Prostate gland (tissue), 2 donors: ENCODE measurements around the gene DCAF11. TPM values are rescaled to one million over a fixed set of nuclear protein-coding genes. Genes with fewer than 3 reads are reported as not detected.

Experiments
- DNase-seq: peaks from one replicate; pipeline ENCODE4 v3.0.0-alpha.2; 2019; ENCODE audit warnings: low spot score
- H3K27ac ChIP-seq, 2 donors: fragments of 200-600 bp; sonication (generic); 2 replicates each; pipeline ENCODE4 v1.5.1; 2017 to 2019
- H3K27me3 ChIP-seq: fragments of 200-600 bp; sonication (generic); replicated peaks from 2 replicates; pipeline ENCODE4 v1.5.1; 2019; ENCODE audit not compliant: insufficient read depth
- H3K36me3 ChIP-seq, 2 donors: fragments of 200-600 bp; sonication (generic); 1 replicate in 1 of 2; 2 replicates in 1 of 2; pipeline versions ENCODE4 v1.5.1 to v1.8.1; 2017 to 2019
- H3K4me1 ChIP-seq: fragments of 200-600 bp; sonication (generic); replicated peaks from 2 replicates; pipeline ENCODE4 v1.5.1; 2019
- H3K4me3 ChIP-seq, 2 donors: fragments of 200-600 bp; sonication (generic); 2 replicates each; pipeline ENCODE4 v1.5.1; 2017 to 2019
- H3K9me3 ChIP-seq: fragments of 200-600 bp; sonication (generic); 2 replicates; pipeline ENCODE4 v1.5.1; 2017
- CTCF ChIP-seq, 4 experiments: fragments of 200-600 bp in 2 of 4; fragments of 450-650 bp in 2 of 4; sonication (generic) in 2 of 4; IDR thresholded peaks; 1 replicate in 3 of 4; 2 replicates in 1 of 4; pipeline ENCODE4 v1.5.1; 2016 to 2019; ENCODE audit warnings: antibody characterized with exemption in 4 of 4, mild to moderate bottlenecking in 2 of 4, moderate library complexity in 2 of 4
- POLR2A ChIP-seq: fragments of 450-650 bp; IDR thresholded peaks from one replicate; pipeline ENCODE4 v1.6.1; 2016; ENCODE audit warnings: antibody characterized with exemption, mild to moderate bottlenecking
- POLR2AphosphoS5 ChIP-seq: sonication (generic); formaldehyde crosslinking; IDR thresholded peaks from one replicate; pipeline ENCODE4 v1.6.1; 2017; ENCODE audit warnings: antibody characterized with exemption
- WGBS: methylation state at CpG from one replicate; pipeline ENCODE4 v1.1.5; 2018; 5-methylcytosine and 5-hydroxymethylcytosine counted together
- intact Hi-C: fragments of 100-400 bp; cut with DNase I; formaldehyde crosslinking; loops from one replicate; pipeline ENCODE4 v1.14.2; 2022
- total RNA-seq, 2 donors: library from RNA; depleted of rRNA; stranded (reverse); fragments of >200 nt; gene quantifications; one replicate each; pipeline ENCODE4 v1.1.0, GENCODE V29; 2016

DCAF11 gene
- total RNA-seq, 2 donors from 2014 or later, result 111 to 115 TPM

- intact Hi-C loops, result no loop called here
Observed at GRCh38 chr14:24071836-24072430, 42.6 kb upstream of the DCAF11 start.

GRCh38 chr14:24072436-24072835 lies 42.1 kb upstream of the DCAF11 start:
- H3K9me3 ChIP-seq, result no peaks in the 10 kb centered on the region

More at GRCh38 chr14:24071836-24072430, 42.6 kb upstream of the DCAF11 start:
- Histone ChIP-seq H3K36me3 (no peaks in the 10 kb centered on the region), H3K27ac (no peak overlapping the region), H3K9me3 (no peaks in the 10 kb centered on the region), H3K27me3 (no peaks in the 10 kb centered on the region), H3K4me1 (no peaks in the 10 kb centered on the region), H3K4me3 (no peak overlapping the region)
- TF ChIP-seq POLR2AphosphoS5 (no peak), CTCF (IDR thresholded peaks at IDR 0.05) (no peak), POLR2A (no peak)
- no peak for DNase-seq
- WGBS, result 43% methylated on average over 12 of the region's 12 CpGs

GRCh38 chr14:24072881-24073877 lies 41.4 kb upstream of the DCAF11 start:
- DNase-seq, result no peak
- Histone ChIP-seq H3K36me3 (no peaks in the 10 kb centered on the region), H3K27ac (no peak overlapping the region), H3K4me1 (no peaks in the 10 kb centered on the region), H3K27me3 (no peaks in the 10 kb centered on the region), H3K9me3 (no peaks in the 10 kb centered on the region), H3K4me3 (no peak overlapping the region)
- TF ChIP-seq POLR2A (no peak), POLR2AphosphoS5 (no peak), CTCF (IDR thresholded peaks at IDR 0.05) (no peak)
- intact Hi-C loops, result no loop called here
- whole genome bisulfite sequencing, result 83% methylated on average over 26 of the region's 26 CpGs

More at GRCh38 chr14:24072436-24072835, 42.1 kb upstream of the DCAF11 start:
- no peaks in the 10 kb centered on the region for H3K36me3 ChIP-seq
- no peak for DNase-seq
- no peak overlapping the region for H3K27ac ChIP-seq
- intact Hi-C loops, result no loop called here
- WGBS, result 27% methylated on average over 6 of the region's 7 CpGs
- H3K4me1 ChIP-seq, result no peaks in the 10 kb centered on the region
- TF ChIP-seq POLR2AphosphoS5 (no peak), CTCF (IDR thresholded peaks at IDR 0.05) (no peak), POLR2A (no peak)
- no peak overlapping the region for H3K4me3 ChIP-seq
- no peaks in the 10 kb centered on the region for H3K27me3 ChIP-seq

GRCh38 chr14:24074625-24075484 lies 39.7 kb upstream of the DCAF11 start:
- Histone ChIP-seq H3K36me3 (no peaks in the 10 kb centered on the region), H3K27me3 (no peaks in the 10 kb centered on the region), H3K4me3 (no peak overlapping the region), H3K27ac (no peak overlapping the region), H3K9me3 (no peaks in the 10 kb centered on the region), H3K4me1 (no peaks in the 10 kb centered on the region)
- WGBS, result 82% methylated on average over 11 of the region's 11 CpGs
- DNase-seq, result no peak
- TF ChIP-seq POLR2AphosphoS5, result no peak
- no peak for TF ChIP-seq POLR2A
- TF ChIP-seq CTCF (IDR thresholded peaks at IDR 0.05), result no peak
- intact Hi-C loops, result no loop called here
